Urothelium cell line (cell line): ENCODE results near the gene ADCY7.
"Not testable (repeated sequence)": the region's sequence is repeated elsewhere in the genome, so short reads cannot be mapped to it uniquely, and the experiment has no call there.

ENCODE experiments used
- DNase-seq: peaks from one replicate; pipeline ENCODE4 v3.0.0; 2011; ENCODE audit warnings: low spot score, mixed read lengths
- FAIRE-seq: peaks from 2 replicates; lab custom pipeline; 2011; peaks lifted over from hg19 to GRCh38; lab: Jason Lieb, UNC

The ADCY7 gene

GRCh38 chr16:50332599-50332998 lies 66.2 kb downstream of the ADCY7 start:
- no peak for FAIRE-seq
- DNase-seq, result no peak

- DNase-seq (no peak), FAIRE-seq (no peak)
Observed at GRCh38 chr16:50334106-50334975, 68.0 kb downstream of the ADCY7 start.

- DNase-seq, result no peak
- no peak for FAIRE-seq
Observed at GRCh38 chr16:50335196-50335958, 69.0 kb downstream of the ADCY7 start.

- DNase-seq (no peak), FAIRE-seq (no peak)
Observed at GRCh38 chr16:50336884-50337283, 70.5 kb downstream of the ADCY7 start.

- FAIRE-seq (no peak), DNase-seq (no peak)
Observed at GRCh38 chr16:50338371-50339231, 72.2 kb downstream of the ADCY7 start.

GRCh38 chr16:50340578-50340977 lies 74.2 kb downstream of the ADCY7 start:
- FAIRE-seq (no peak), DNase-seq (no peak)

GRCh38 chr16:50343566-50343965 lies 77.2 kb downstream of the ADCY7 start:
- not testable (repeated sequence) for FAIRE-seq, DNase-seq

- not testable (repeated sequence) for FAIRE-seq, DNase-seq
Observed at GRCh38 chr16:50345210-50345609, 78.9 kb downstream of the ADCY7 start.

GRCh38 chr16:50351116-50351515 lies 84.8 kb downstream of the ADCY7 start:
- FAIRE-seq (no peak), DNase-seq (no peak)

GRCh38 chr16:50351952-50352351 lies 85.6 kb downstream of the ADCY7 start:
- FAIRE-seq (no peak), DNase-seq (no peak)

GRCh38 chr16:50354082-50354481 lies 87.7 kb downstream of the ADCY7 start:
- no peak for FAIRE-seq
- DNase-seq, result no peak

GRCh38 chr16:50354629-50355456 lies 88.5 kb downstream of the ADCY7 start:
- DNase-seq (no peak), FAIRE-seq (no peak)

GRCh38 chr16:50359626-50360025 lies 93.3 kb downstream of the ADCY7 start:
- DNase-seq (no peak), FAIRE-seq (no peak)

GRCh38 chr16:50360033-50360778 lies 93.9 kb downstream of the ADCY7 start:
- FAIRE-seq (no peak), DNase-seq (no peak)

GRCh38 chr16:50360779-50361178 lies 94.4 kb downstream of the ADCY7 start:
- no peak for FAIRE-seq
- DNase-seq, result no peak

GRCh38 chr16:50363656-50364055 lies 97.3 kb downstream of the ADCY7 start:
- DNase-seq (no peak), FAIRE-seq (no peak)

GRCh38 chr16:50365791-50366575 lies 99.6 kb downstream of the ADCY7 start:
- no peak for DNase-seq
- FAIRE-seq, result no peak
